Panc1 (cell line): Measurements from ENCODE around the gene MZB1.

Experiments
- CTCF ChIP-seq: fragments of 450-650 bp; IDR thresholded peaks from 2 replicates; pipeline ENCODE4 v1.5.1; 2017; ENCODE audit warnings: mild to moderate bottlenecking
- POLR2AphosphoS5 ChIP-seq: IDR thresholded peaks from 2 replicates; pipeline ENCODE4 v1.6.1; 2012; ENCODE audit warnings: mild to moderate bottlenecking, low read depth, low read length, moderate library complexity
- SIN3A ChIP-seq: IDR thresholded peaks from 2 replicates; pipeline ENCODE4 v1.6.1; 2012; ENCODE audit warnings: low read depth, mild to moderate bottlenecking, low read length, moderate library complexity, borderline replicate concordance; ENCODE audit not compliant: insufficient read depth
- TF ChIP-seq, protein P1 (sequence below), 2 experiments: IDR thresholded peaks; 2 replicates each; pipeline ENCODE4 v1.6.1; 2011 to 2012; ENCODE audit warnings: low read depth in 2 of 2, control low read depth in 1 of 2, low read length in 1 of 2, mild to moderate bottlenecking in 1 of 2, moderate library complexity in 1 of 2; ENCODE audit not compliant: insufficient read depth in 1 of 2

- TF ChIP-seq CTCF (no peak), SIN3A (no peak), POLR2AphosphoS5 (no peak)
- TF ChIP-seq, protein P1, sequence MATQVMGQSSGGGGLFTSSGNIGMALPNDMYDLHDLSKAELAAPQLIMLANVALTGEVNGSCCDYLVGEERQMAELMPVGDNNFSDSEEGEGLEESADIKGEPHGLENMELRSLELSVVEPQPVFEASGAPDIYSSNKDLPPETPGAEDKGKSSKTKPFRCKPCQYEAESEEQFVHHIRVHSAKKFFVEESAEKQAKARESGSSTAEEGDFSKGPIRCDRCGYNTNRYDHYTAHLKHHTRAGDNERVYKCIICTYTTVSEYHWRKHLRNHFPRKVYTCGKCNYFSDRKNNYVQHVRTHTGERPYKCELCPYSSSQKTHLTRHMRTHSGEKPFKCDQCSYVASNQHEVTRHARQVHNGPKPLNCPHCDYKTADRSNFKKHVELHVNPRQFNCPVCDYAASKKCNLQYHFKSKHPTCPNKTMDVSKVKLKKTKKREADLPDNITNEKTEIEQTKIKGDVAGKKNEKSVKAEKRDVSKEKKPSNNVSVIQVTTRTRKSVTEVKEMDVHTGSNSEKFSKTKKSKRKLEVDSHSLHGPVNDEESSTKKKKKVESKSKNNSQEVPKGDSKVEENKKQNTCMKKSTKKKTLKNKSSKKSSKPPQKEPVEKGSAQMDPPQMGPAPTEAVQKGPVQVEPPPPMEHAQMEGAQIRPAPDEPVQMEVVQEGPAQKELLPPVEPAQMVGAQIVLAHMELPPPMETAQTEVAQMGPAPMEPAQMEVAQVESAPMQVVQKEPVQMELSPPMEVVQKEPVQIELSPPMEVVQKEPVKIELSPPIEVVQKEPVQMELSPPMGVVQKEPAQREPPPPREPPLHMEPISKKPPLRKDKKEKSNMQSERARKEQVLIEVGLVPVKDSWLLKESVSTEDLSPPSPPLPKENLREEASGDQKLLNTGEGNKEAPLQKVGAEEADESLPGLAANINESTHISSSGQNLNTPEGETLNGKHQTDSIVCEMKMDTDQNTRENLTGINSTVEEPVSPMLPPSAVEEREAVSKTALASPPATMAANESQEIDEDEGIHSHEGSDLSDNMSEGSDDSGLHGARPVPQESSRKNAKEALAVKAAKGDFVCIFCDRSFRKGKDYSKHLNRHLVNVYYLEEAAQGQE (IDR thresholded peaks at IDR 0.05; ENCODE audit: insufficient read depth in 1 of 2, low read depth in 2 of 2, low read length in 1 of 2): no peak
These were observed 18.5 kb upstream of the MZB1 start for GRCh38 chr5:139408191-139408590.
